G401 (cell line): Measurements from ENCODE around the gene NTF4. TPM values are rescaled to one million over a fixed set of nuclear protein-coding genes. Genes with fewer than 3 reads are reported as not detected.

ENCODE experiments used
- DNase-seq: peaks from one replicate; pipeline ENCODE4 v3.0.0-alpha.2; 2015; ENCODE audit warnings: low spot score
- in situ Hi-C: cut with HindIII; loops from 2 replicates; pipeline ENCODE4 v1.10.0; 2016; ENCODE audit warnings: low sequenced_read_pairs, mixed read lengths
- total RNA-seq: library from RNA; depleted of rRNA; stranded (reverse); fragments of >200 nt; shearing (Covaris generic); gene quantifications from 2 replicates; pipeline ENCODE4 v1.2.3, GENCODE V29; 2014; rRNA removed

NTF4 gene
- total RNA-seq, 1 experiment from 2014 or later = 11.5 TPM

DNA sequence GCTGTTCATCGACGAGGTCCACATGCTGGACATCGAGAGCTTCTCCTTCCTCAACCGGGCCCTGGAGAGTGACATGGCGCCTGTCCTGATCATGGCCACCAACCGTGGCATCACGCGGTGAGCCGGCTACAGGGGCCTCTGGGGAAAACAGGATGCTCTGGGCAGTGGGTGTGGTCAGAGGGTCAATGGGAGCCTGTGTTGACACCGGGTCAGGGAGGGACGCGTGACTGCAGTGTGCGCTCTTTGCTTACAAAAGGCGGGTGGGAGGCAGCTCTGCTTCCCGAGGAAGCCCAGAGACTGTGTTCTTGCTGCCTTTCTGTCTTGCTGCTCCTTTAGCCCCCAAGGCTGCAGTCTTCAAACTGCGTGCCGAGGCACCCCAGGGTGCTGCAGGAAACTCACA lies 53.4 kb downstream of the NTF4 start:
- DNase-seq = no peak
- in situ Hi-C loops = no loop called here

Other genes starting within 250 kb of the NTF4 start
- gene HSD17B14, start 228.3 kb downstream of the NTF4 start, total RNA-seq = 62.8 and 69.0 TPM in 2 replicates
- 12.4 and 20.4 TPM in 2 replicates for gene PLEKHA4, start 196.2 kb downstream of the NTF4 start, total RNA-seq
- gene PPP1R15A, start 192.4 kb downstream of the NTF4 start, total RNA-seq = 44.0 and 58.7 TPM in 2 replicates
- gene TULP2, start 166.1 kb downstream of the NTF4 start, total RNA-seq = not detected in 2 replicates
- gene NUCB1, start 164.5 kb downstream of the NTF4 start, total RNA-seq = 201 and 252 TPM in 2 replicates
- gene DHDH, start 131.1 kb downstream of the NTF4 start, total RNA-seq = 3.0 and 4.2 TPM in 2 replicates
- gene BAX, start 109.9 kb downstream of the NTF4 start, total RNA-seq = 160 and 177 TPM in 2 replicates
- gene FTL, start 99.5 kb downstream of the NTF4 start, total RNA-seq = 4,146 and 4,408 TPM in 2 replicates
- gene GYS1, start 71.5 kb downstream of the NTF4 start, total RNA-seq = 41.3 and 43.2 TPM in 2 replicates
- 426 and 535 TPM in 2 replicates for gene RUVBL2, start 70.9 kb downstream of the NTF4 start, total RNA-seq
- gene LHB, start 47.7 kb downstream of the NTF4 start, total RNA-seq = not detected in 2 replicates
- gene CGB3, start 40.5 kb downstream of the NTF4 start, total RNA-seq = not detected in 2 replicates
- not detected in 2 replicates for gene CGB2, start 32.9 kb downstream of the NTF4 start, total RNA-seq
- gene CGB1, start 27.9 kb downstream of the NTF4 start, total RNA-seq = not detected in 2 replicates
- gene CGB5, start 21.0 kb downstream of the NTF4 start, total RNA-seq = not detected in 2 replicates
- gene CGB8, start 15.7 kb downstream of the NTF4 start, total RNA-seq = not detected in 2 replicates
- gene CGB7, start 7.1 kb downstream of the NTF4 start, total RNA-seq = 4.8 and 7.2 TPM in 2 replicates
- gene KCNA7, start 7.9 kb upstream of the NTF4 start, total RNA-seq = 0.06 TPM in 1 of 2 replicates, not detected in the other
- gene SNRNP70, start 20.6 kb upstream of the NTF4 start, total RNA-seq = 326 and 361 TPM in 2 replicates
- 19.1 and 32.2 TPM in 2 replicates for gene LIN7B, start 49.6 kb upstream of the NTF4 start, total RNA-seq
- gene C19orf73, start 54.3 kb upstream of the NTF4 start, total RNA-seq = 0.74 TPM in 1 of 2 replicates, not detected in the other
- gene PPFIA3, start 54.7 kb upstream of the NTF4 start, total RNA-seq = 101 and 111 TPM in 2 replicates
- gene HRC, start 90.6 kb upstream of the NTF4 start, total RNA-seq = 4.6 and 7.2 TPM in 2 replicates
- 17.5 and 18.6 TPM in 2 replicates for gene TRPM4, start 93.0 kb upstream of the NTF4 start, total RNA-seq